GM20431 (cell line): ENCODE measurements around the gene PROB1.
"Not testable (repeated sequence)": the region's sequence is repeated elsewhere in the genome, so short reads cannot be mapped to it uniquely, and the experiment has no call there.

Experiments
- in situ Hi-C: fragments of 300-500 bp; cut with MseI, MboI; formaldehyde crosslinking; loops from one replicate; pipeline ENCODE4 v1.15.0; 2020; ENCODE audit warnings: low sequenced_read_pairs; ENCODE audit not compliant: unreplicated experiment

The PROB1 gene

GRCh38 chr5:139415221-139415861 is 20.4 kb upstream of the PROB1 start:
- in situ Hi-C loops, result no loop called here

DNA sequence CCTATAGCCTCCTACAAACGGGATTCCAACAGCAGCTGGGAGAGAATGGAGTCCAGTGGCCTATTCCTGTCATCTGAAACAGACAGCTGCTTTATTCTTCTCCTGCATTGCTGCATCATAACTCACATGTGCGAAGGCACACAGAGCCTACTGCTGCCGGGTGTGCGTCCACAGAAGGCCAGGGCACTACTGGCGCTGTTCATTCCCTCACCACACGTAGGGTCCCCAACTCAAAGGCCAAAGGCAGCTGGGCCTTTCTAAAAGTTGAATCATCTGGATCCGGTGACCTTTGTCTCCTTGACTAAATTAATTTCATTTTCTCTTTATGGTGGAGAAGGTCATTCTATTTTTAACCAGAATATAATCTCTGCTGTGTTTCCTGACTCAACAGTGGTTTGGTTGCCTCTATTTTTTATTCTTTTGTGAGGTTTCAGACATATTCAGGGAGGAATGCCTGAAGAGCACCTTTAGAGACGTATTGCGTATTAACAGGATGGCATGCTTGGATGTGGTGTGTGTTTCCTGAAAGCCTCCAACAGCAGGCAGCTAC is 19.8 kb upstream of the PROB1 start:
- in situ Hi-C loops, result no loop called here

- in situ Hi-C loops, result no loop called here
These were observed 19.1 kb upstream of the PROB1 start for GRCh38 chr5:139413963-139414362.

- in situ Hi-C loops, result no loop called here
These were observed 18.2 kb upstream of the PROB1 start for GRCh38 chr5:139413153-139413552.

- in situ Hi-C loops, result no loop called here
These were observed 16.3 kb upstream of the PROB1 start for GRCh38 chr5:139410993-139411828.

DNA sequence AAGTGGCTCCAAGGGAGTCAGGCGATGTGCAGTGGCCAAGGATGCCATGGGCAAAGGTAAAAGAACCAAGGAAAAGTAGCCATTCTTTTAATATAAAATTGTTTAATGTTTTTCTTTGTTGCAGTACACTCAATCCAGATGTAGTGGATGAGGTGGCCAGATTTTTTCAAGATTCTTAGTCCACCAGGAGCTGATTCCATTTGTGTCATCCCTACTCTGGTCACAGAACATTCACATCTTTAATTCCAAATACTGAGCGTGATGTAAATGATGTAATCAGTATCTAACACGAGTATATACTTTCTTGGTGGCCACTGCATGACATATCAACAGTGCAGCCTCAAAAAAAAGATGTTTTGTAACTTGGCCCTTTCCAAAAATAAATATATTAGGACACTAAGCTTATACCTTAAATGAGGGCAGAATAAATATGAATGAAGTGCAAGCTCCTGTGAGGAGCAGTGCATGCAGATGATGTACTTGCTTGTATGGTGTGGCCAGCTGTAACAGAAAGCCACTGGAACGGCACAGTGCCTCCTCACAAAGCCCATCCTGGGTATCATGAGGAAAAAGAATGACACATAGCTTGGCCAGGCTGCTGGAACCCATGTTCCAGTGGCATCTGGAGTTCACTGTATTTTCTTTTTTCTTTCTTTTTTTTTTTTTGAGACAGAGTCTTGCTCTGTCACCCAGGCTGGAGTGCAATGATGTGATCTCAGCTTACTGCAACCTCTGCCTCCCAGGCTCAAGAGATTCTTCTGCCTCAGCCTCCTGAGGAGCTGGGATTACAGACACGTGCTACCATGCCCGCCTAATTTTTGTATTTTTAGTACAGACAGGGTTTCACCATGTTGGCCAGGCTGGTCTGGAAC is 15.5 kb upstream of the PROB1 start:
- in situ Hi-C loops, result no loop called here

DNA sequence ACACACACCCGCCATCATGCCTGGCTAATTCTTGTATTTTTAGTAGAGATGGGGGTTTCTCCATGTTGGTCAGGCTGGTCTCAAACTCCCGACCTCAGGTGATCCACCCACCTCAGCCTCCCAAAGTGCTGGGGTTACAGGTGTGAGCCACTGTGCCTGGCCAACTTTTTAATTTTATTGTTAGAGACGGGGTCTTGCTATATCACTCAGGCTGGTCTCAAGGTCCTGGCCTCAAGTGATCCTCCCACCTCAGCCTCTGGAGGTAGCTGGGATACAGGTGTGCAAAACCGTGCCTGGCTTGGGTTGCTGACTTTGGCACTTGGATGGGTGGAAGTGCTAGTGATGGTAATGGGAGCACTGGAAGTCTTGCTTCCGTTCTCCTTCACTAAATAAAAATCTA is 14.2 kb upstream of the PROB1 start:
- in situ Hi-C loops, result not testable (repeated sequence)

- in situ Hi-C loops, result no loop called here
These were observed 13.3 kb upstream of the PROB1 start for GRCh38 chr5:139408191-139408590.

DNA sequence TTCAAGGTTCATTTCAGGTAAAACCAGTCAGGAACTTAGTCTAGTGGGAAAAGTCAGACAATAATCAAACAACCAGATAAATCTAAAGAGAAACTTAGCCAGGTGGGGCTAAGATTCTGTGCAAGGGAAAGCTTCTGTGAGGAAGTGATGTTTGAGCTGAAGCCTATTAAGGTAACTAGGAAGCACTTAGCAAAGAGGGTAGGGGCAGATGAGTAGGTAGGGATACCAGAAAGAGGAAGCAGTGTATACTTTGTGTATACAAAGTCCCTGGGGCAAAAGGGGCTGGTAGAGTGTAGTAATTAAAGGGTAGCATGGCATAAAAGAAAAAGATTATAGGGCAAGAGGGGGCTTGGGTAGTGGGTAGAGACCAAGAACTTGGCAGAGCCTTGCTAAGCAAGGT is 12.6 kb upstream of the PROB1 start:
- in situ Hi-C loops, result no loop called here

GRCh38 chr5:139406963-139407362 is 12.1 kb upstream of the PROB1 start:
- in situ Hi-C loops, result no loop called here

GRCh38 chr5:139404484-139404840 is 9.6 kb upstream of the PROB1 start:
- in situ Hi-C loops, result no loop called here

GRCh38 chr5:139403787-139404483 is 9.0 kb upstream of the PROB1 start, which contains the start of gene SPATA24:
Gene SPATA24, minus strand, starts transcription at chr5:139404089. Its CDS starts 29 bp downstream, at chr5:139404060.
- in situ Hi-C loops, result no loop called here

DNA sequence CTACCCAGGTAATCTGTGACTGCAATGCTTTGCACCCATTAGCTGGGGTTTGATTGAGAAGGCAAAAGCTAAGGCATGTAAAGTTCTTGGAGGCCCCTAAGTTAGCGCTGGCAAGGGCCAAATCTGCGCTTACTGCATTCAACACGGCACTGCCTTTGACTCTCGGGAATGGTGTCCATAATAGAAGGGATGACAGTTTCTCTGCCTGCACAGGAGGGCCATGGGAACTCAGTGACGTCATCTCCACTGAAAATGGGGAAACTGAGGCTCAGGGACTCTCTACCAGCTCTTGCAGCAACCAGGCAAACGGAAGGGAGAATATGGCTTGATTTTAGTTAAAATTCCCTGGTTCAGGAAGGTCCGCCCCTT is 8.5 kb upstream of the PROB1 start:
- in situ Hi-C loops, result no loop called here

DNA sequence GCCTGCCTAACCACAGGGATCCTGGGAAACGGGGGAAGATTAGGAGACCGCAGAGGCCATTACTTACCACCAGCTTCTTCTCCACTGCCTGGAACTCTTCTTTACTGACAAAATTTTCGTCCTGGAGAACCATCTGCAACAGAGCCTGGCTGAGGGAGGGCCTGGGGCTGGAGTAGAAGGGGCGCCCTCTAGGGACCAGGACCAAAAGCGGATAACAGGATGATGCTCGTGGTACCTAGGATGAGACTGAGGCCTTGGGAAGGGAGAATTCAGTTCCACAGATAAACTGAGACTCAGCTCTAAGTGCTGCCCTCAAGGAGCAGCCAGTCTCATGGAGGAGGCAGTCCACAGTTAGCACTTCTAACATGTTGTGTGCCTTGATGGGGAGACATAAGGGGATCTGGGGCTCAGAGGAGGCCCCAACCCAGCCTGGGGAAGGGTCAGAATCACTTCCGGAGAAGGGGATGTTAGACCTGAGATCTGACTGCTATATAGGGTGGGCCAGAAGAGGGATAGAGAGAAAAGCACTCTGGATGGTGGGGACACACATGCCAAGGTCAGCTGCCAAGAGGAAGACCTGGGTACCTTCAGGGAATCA is 7.8 kb upstream of the PROB1 start:
- in situ Hi-C loops, result no loop called here

DNA sequence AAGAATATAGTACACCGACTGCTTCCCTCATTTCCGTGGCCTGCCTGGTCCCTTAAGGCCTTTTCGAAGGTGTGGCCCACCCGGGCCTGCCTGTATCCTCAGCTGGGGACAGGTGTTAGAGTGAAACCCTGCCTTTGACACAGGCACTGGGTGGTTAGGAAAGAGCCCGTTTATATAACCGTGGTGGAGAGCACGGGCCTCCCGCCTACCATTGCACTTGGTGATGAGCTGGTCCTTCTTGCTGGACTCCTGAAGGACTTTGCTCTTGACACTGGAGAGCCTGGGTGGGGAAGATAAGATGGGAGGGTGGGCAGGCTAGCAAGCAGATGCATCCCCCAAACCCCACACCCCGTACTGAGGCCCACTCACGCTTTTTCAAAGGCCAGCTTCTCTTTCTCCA is 6.6 kb upstream of the PROB1 start:
- in situ Hi-C loops, result no loop called here

DNA sequence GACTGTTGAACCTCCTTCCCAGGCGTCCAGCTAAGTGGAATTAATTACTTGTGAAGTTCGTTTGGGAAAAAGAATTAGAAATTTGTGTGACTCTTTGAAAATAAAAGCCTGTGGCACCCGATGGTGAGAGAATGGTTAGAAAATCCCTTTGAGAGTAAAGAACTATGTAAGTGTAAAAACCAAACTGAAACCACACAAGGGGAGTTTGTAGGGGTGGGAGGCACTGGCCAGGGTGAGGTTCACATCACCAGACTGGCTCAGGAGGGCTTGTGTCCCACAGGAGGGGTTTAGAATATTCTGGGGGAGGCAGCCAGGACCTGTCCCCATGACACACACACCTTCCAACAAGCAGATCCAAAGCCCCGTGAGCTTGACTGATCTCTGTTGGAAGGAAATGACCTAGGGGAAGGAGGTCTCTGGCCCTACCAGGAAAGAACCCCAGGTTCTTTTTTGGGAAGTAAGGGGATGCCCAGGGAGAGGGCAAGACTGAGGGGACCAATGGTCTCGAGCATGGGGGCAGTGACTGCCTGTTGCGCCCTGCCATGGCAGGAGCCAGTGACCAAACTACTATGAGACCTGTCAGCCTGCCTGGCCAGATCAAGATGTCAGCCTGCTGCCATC is 4.7 kb upstream of the PROB1 start:
- in situ Hi-C loops, result no loop called here

DNA sequence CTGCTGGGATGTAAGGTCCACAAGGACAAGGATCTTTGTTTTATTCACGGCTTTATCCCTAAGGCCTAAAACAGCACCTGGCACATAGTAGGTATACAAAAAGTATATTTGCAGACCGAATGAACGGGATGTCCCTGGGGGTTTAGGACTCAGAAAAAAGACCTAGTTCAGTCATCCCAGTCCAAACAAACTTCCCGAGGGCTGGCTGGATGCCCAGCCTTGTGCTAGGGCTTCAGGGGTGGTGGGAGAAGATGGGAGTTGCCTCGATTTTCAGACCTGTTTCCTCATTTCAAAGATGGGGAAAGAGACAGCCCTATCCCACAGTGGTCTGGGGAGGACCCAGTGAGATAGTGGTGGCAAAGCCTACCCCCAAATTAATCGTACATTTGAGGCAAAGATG is 3.0 kb upstream of the PROB1 start:
- in situ Hi-C loops, result no loop called here

- in situ Hi-C loops, result no loop called here
These were observed 1.8 kb upstream of the PROB1 start for GRCh38 chr5:139396691-139397090.
